Nucleus accumbens (tissue), 56 donors: ENCODE data around the gene MID1.
A peak's percentile ranks its signal among the peaks of the same experiment; 100 is the strongest.
"Not testable (repeated sequence)": the region's sequence is repeated elsewhere in the genome, so short reads cannot be mapped to it uniquely, and the experiment has no call there.

Experiments used
- DNase-seq, 56 donors: peaks; one replicate each; lab custom pipeline; 2025; lab: John Stamatoyannopoulos, UW

The MID1 gene

DNA sequence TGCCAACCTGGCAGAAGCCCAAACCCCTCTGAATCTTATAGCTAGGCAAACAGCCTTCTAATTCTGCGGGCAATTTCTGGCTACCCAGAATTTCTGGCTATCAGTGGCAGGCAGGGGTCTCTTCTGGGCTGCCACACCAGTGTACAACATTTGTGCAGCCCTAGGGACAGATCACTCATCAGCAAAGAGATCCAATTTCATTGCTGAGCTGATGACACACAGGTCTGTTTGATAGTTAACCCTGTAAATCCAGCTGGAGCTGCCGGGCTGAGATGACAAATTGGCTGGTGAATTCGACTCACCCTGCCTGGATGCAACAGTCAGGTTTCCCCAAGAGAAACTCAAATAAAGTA is 2.4 kb downstream of the MID1 start:
- DNase-seq: no peak

DNA sequence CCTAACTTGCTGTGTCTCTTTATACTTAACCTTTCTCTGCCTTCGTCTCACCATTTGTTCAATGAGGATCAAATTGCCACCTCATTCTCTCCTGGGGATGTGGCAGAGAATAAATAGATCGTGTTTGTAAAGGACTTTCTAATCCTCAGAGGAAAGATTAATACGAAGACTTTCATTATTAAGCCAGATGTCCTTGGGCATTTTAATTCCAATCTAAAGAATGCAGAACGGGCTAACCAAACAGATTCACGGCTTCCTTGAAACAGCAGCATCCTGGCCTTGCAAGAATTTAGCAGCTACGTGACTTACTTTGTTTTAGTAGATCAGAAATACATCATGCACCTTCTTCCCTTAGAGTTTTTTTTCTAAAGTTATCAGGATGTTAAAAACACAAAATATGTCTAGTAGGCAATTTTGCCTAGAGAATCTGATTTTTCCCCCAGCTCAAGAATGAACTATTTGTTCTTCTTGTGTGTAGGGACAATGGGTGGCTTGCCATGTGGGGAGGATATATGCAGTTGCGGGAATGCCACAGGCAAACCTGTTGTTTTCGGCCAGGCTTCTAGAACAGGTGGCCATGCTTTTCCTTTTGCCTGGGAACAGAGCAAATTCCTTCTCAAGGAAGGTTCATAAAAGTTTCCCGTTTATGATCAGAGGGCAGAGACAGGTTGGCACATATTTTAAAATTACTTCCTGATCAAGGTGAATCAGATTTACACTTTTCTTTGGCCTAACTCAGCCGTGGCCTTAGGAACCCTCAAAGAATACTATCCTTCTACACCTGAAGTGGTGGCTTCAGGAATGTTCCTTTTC is 3.0 kb downstream of the MID1 start:
- DNase-seq: no peak

DNA sequence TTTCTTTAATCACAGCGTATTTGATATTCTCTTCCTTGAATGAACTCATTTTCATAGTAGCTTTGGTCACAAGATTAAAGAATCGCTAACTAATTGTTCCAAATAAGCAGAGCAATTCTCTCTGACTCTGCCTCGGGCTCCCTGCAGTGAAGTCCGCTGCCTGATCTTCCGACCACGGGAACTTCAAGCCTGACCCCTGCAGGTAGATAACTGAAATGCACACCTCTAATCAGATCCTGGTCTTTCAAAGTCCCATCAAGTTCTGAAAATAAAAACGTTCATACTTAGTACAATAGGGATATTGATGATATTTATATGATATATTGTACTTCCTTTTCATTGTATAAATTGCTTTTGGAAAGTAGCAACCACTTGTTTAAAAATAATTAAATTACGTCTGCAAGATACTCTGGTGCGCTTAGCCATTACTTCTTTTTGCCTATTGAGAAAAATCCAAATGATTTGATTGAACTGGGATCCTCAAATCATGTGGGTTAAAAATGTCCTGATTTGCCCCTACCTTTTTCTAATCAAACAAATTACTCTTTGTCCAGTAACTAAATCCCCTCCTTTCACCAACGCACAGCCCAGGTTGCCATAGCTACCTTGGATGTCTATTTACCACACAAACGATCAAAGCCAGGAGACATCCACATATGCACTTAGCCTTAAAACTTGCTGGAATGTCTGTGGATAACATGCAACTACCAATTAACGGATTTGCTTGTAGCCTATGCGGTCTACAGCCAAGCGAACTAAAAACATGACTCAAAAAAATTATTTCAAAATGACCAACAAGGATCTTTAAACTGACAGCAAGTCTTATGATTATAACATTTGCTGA is 4.2 kb downstream of the MID1 start:
- peak in 27 of 56 donors; percentile 0 to 57 (median 12) for DNase-seq

DNA sequence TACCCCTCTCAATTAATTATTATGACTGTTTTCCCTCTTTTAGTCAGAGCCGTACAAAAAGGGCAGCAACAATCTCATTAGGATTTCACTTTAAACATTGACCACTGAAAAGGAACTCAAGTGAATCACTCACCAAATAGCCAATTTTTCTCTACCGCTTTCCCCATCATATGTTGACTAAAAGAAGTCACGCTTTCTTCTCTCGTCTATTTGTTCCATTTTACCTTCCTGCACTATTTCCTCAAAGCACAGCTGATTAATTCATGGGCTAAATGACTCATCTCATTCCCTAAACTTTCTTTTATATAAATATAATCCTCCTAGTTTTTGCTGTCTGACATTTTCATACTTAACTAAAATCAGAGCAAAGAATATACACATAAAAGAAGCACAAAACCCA is 8.2 kb downstream of the MID1 start:
- DNase-seq: no peak

DNA sequence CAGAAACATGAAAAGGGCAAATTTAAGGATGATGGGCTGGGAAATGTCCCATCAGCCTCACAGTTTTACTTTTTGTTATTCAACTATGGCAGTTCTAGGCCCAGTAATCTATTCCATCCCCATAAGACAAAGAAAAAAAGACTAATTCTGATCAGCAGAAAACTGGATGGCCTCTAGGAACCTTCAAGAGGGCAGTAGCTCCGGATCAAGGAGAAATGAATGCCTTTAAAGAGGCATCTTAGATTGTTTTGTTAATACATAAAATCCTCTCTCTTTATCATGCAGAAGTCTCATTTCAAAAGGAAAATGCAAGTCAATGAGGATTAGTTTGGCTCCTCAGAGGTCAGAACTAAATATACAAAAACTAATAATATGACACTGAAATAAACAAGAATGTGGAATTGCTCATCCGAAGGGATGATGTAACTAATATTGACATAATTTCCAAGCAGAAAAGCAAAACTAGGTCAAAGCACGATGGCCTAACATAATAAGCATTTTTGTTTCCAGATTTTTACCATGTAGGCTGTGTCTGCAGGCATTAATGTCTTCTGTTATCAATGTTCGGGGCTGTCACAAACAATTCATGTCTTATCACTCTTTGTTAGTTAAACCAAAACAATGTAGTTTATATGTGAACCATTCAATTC is 8.8 kb downstream of the MID1 start:
- DNase-seq: no peak

DNA sequence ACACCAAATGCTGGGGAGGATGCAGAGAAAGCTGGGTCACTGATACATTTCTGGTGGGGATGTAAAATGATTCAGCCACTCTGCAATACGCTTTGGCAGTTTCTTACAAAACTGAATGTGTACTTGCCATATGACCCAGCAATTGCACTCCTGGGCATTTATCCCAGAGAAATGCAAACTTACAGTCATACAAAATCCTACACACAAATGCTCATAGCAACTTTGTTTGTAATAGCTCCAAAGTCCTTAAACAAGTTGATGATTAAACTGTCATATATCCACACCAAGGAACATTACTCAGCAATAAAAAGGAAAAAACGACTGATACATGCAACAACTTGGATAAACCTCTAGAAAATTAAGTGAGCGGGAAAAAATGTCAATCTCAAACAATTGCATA is 12.3 kb downstream of the MID1 start:
- DNase-seq: no peak

DNA sequence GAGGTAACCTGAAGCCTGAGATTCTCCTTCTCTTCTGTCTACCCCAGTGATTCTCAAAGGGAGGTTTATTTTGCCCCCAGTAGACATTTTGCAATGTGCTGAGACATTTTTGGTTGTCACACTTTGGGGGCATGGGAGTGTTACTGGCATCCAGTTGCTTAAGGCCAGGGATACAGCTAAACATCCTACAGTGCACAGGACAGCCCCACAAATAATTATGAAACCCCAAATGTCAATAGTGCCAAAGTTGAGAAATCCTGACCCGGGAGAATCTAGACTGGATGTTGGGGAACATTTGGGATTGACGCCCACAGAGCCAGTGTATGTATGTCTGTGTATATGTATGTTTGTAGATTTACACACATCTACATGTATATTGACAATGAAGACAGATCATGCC is 13.2 kb downstream of the MID1 start:
- DNase-seq: no peak

DNA sequence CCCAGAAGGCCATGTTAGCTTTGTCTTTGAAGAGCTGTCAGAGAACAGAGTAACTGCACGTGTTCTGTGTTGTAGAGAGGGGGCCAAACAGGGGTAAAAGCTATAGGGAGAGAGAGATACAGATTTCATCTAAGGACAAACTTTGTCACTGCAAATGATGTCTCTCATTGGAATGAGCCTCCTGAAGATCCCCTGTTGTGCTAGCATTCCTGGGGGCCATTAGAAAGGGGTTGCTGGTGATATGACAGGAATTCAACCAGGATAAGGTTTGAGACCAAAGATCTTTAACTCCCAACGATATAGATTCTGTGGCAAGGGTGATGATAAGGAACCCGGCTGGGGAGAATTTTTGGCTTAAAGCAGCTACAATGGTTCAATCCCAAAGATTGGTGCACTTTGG is 16.8 kb downstream of the MID1 start:
- no peak for DNase-seq

DNA sequence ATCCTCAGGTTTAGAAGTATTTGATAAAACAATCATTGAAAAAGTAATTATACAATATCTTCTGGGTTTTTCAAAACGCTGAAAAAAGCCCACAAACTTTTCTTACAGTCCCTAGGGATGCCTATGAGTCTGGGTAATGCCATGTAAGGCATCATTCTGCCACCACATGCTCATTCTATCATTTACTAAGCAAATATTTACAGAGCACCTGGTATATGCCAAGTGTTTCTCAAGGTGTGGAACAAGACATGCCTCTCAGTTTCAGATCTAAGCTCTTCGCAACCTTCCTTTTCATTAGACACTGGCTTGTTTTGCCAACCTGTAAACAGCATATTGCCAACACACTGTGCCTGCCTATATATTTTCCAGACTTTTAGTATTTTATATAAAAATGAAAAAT is 17.7 kb downstream of the MID1 start:
- DNase-seq: no peak

DNA sequence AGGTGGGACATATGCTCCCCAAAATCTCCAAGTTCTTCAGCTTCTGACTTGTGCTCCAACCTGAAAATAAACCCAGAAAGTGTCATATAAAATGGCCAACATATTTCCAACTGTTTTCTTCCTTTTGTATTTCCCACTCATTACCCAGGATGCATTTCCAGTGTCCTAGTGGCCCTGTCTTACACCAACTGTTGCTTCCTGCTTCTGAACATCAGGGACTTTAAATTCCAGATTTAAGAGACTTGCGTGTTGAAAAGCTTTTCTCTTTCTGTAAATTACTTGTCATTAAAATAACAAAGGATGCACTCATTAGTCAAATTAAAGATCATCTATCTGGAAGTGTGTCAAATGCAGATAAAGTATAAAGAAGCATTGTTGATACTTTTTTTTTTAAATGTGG is 19.9 kb downstream of the MID1 start:
- DNase-seq: no peak

DNA sequence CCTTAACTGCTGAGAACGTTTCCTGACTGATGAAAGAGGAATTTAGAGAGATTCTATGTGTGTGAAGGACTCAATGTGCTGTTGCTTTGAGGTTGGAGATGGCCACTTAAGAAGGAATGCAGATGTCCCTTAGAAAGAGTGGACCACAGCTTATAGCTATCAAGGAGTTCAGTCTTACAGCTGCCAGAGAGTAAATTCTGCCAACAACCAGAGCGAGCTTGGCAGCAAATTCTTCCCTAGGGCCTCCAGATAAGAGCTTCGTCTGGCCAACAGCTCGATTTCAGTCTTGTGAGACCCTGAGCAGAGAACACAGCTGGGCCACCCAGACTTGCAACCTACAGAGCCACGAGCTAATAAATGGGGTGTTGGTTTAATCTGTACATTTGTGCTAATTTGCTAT is 21.8 kb downstream of the MID1 start:
- DNase-seq: no peak

DNA sequence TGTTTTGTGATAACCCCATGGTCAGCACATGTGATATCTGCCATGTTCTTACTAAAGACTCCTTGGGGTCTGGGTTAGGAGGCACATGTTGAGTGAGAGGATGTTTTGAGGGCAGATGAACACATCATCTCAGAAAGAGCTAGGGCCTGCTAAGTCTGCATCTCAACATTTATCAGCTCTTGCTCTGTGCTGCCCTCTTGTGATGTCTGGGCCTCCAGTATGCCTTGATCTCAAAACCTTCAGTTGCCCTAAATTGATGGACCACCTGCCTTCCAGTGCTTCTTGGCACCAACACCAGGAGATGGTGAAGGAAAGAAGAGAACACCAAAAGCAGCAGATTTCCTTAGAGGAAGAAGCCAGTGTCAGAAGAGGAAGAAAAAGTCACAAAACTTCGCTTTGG is 22.5 kb downstream of the MID1 start:
- DNase-seq: peak in 12 of 56 donors; percentile 1 to 30 (median 4)

DNA sequence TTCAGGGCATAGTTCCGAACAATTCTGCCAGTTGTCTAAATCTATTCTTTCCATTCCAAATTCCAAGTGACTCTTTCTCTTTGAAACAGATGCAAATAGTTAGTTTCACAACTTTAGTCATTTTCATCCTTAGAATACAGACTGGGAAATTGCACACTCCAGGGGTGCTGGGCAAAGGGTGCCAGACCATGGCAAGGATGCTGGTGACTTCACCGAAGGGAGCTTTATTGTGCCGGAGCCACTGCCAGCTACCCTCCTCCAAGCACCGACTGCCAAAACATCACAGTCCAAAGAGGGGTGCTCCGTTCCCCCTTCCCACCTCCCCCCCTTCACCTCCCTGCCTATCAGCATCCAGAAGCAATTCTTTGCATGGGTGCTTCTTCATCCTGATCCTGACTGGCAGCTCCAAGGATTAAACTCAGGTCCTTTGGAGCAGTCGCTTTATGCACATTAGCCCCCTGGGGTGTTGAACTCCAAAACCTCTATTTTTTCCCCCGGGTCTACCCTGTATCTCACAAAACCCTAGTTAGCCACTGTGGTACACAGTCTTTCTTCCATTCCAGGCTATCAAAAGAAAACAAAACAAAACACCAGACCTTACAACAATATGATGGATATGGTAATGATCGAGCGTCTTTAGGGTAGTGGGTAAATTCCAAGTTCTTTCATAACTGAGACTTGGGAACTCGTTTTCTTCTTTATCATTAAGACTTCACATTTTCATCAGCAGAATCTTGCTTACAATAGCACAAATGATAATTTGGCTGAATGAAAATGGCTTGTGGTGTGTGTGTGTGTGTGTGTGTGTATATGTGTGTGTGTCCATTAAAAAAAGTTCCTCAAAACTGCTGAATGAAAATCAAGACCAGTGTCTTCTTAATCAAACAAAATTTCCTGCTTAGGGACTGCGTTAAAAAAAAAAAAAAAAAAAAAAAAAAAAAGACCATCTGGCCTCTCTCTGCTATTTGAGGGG is 28.7 kb downstream of the MID1 start:
- DNase-seq: no peak

DNA sequence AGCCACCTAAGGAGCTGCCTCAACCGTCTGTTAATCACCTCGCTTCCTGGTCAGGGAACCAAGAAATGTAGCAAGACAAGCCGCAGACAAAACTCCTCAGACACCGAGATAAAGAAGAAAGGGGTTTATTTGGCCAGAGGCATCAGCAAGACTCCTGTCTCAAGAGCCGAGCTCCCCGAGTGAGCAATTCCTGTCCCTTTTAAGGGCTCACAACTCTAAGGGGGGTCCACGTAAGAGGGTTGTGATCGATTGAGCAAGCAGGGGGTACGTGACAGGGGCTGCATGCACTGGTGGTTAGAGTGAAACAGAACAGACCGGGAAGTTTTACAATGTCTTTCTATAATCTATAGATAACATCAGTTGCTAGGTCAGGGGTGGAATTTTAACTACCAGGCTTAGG is 30.6 kb downstream of the MID1 start:
- DNase-seq: not testable (repeated sequence)

DNA sequence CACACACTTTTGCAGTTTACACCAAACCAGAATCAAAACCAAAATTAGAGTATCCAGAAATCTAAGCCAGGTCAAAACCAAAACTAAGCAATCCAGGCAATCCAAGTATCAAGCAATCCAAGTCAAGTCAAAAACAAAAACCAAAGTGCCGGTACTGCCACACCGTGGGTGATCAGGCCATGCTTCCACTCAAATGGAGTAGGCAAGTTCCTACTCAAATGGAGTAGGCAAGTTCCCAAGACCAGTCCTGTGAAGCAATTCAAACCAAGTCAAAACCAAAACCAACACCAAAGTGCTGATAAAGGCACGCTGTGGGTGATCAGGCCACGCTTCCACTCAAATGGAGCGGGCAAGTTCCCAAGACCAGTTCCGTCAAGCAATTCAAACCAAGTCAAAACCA is 31.3 kb downstream of the MID1 start:
- no peak for DNase-seq

DNA sequence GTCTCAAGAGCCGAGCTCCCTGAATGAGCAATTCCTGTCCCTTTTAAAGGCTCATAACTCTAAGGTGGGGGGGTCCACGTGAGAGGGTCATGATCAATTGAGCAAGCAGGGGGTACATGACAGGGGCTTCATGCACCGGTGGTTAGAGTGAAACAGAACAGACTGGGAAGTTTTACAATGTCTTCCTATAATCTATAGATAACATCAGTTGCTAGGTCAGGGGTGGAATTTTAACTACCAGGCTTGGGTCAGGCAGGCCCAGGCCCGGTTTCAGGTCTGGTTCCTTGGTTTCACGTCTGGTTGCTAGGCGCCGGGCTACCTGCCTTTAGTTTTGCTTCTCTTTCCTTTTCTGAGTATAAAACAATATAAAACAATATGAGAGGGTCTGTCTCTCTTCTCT is 35.5 kb downstream of the MID1 start:
- DNase-seq: not testable (repeated sequence)

DNA sequence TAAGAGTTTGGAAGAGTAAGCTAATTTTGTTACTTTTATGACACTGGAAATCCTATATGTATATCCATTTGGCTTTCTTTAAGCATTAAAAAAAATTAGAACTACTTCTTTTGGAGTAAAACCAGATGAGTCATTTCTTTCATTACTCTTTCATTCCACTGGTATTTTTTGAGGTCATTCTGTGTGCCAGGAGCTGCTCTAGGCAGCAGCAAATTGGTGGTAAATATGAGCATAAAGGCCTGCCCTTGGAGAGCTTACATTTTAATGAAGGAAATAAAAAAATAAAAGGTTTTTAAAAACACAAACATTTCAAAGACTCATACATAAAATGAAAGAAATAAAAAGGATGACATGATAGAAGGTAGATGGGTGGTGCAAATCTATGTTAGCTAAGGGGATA is 37.4 kb downstream of the MID1 start:
- DNase-seq: no peak

DNA sequence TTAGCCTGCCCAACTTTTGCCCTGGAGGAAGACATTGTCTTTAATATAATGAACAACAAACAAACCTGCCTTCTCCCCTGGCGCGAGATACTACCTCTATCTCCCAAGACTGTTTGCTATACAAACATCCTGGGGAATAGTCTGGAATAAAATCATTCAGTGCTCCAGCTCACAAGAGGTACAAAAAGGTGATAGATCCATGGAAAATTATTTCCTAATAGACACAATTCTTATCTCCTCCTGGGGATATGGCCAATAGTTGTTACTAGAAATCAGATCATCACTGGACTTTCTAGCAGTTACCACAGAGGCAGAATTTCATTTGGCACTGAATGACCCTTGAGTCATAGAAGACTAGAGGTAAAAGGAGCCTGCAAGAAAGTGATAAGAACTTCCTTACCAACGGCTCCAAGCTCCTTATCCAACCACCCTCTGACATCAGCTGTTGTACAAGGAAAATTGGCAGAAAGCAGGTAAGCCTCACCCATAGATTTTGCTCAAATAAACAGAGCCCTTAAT is 38.1 kb downstream of the MID1 start:
- DNase-seq: no peak

DNA sequence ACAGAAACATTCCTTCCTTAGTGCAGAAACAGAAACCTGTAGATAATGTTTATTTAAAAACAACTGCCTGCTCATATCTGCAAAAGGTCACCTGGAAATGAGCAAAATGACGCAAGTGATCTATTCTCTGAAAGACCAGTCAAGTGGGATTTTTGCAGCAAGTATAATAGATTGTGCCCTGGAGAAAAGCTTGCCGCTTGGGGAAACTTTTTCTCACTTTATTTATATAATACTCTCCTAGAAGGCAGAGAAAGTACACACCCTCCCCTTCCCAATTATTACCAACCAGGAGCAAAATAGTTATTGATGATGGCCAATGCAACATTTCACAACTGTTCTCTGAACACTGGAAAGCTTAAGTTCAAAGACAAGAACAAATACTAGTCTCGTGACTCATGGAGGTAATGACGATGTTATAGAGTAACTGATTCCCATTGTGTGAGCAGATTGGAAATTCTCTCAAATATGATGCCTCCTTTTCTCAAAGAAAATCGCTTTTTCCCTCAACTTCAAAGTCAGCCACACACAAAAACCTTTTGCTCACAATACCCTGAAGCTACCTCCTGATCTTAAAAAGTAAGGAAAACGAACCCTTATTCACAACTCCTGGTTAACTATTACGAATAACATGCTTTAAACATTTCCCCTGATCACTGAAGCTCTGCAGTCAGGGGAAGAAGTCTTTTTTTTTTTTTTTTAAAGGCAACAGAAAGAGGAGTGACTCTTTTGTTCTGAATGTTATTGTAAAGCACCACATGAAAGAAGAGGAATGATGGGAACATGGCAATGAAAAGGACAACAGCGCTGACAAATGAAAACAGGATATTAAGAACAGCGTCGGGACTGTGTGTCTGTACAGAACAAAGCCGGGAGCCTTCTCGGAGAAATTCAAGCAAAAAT is 41.0 kb downstream of the MID1 start:
- no peak for DNase-seq
